Cardiac fibroblast (primary cell): Measurements from ENCODE around the gene CCDC171.
A peak's percentile ranks its signal among the peaks of the same experiment; 100 is the strongest.

Experiments used
- DNase-seq, 2 donors: peaks; one replicate each; pipeline versions ENCODE4 v3.0.0 to v3.0.0-alpha.2; 2010; ENCODE audit warnings: low read depth in 2 of 2
- H3K4me3 ChIP-seq, 2 donors: replicated peaks in 1 of 2; 1 replicate in 1 of 2; 2 replicates in 1 of 2; pipeline ENCODE4 v1.5.1; 2011; ENCODE audit warnings: low read depth in 2 of 2, low read length in 2 of 2, mild to moderate bottlenecking in 2 of 2, moderate library complexity in 1 of 2
- TF ChIP-seq, protein P1 (sequence below): IDR thresholded peaks from one replicate; pipeline ENCODE4 v1.5.1; 2011; ENCODE audit warnings: low read depth, mild to moderate bottlenecking, low read length, inconsistent platforms

CCDC171 gene

DNA sequence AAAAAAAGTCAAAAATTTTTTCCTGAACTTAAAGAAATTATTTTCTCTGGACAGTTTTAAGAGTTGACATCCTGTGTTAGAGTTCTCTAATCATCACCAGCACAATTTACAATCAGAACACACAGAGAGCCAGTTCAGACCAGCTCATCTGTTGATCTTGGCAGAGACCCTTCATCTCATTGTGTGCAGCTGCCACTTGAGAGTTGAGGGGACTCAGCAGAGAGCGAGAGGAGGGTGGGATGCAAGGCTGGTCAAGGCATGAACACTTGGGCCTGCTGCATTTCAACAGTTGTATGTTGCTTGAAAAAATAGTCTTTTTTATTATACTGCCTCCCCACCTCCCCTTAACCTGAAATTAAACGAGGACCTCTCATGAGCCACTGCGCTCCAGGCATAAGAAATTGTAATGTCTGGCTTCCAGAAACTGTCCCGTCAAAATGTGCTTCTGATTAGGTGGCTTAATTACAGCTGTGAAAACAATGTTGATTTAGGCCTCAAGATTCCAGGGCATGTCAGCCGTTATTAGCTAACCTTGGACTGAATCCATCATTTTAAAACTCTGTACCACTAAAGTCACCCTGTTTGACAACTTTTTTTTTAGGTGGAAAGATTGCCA lies 383.6 kb downstream of the CCDC171 start:
- TF ChIP-seq, protein P1, sequence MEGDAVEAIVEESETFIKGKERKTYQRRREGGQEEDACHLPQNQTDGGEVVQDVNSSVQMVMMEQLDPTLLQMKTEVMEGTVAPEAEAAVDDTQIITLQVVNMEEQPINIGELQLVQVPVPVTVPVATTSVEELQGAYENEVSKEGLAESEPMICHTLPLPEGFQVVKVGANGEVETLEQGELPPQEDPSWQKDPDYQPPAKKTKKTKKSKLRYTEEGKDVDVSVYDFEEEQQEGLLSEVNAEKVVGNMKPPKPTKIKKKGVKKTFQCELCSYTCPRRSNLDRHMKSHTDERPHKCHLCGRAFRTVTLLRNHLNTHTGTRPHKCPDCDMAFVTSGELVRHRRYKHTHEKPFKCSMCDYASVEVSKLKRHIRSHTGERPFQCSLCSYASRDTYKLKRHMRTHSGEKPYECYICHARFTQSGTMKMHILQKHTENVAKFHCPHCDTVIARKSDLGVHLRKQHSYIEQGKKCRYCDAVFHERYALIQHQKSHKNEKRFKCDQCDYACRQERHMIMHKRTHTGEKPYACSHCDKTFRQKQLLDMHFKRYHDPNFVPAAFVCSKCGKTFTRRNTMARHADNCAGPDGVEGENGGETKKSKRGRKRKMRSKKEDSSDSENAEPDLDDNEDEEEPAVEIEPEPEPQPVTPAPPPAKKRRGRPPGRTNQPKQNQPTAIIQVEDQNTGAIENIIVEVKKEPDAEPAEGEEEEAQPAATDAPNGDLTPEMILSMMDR = no peak
- peak; percentile 46 to 68 for DNase-seq
- H3K4me3 ChIP-seq = no peak overlapping the region

DNA sequence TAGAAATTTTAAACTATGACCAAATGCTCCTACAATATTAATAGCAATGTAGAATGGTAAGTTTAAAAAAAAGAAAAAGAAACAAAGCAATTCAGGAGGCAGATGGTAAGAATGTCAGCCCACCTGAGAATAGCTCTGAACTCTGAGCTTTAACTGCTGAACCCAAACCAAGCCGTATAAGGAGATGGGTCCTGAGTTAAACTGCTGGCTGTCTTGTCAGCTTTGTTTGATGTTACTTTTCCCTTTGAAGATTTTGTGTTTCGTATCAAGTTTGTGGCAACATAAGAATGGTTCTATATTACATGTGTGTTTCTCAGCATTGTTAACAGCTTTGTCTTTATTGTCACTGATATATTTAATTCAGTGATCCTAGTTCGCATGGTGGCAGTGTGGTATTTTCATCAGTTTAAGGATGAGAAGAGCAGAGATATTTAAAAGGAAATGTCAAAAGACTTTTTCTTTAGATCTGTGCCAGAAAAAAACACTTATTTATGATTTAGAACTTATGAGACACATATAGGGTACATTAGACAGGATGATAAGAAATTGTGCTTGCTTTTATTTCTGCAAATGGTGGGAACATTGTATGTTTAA lies 390.1 kb downstream of the CCDC171 start:
- TF ChIP-seq, protein P1 = no peak
- DNase-seq = peak in 1 of 2 donors; percentile 19
- no peak overlapping the region for H3K4me3 ChIP-seq

DNA sequence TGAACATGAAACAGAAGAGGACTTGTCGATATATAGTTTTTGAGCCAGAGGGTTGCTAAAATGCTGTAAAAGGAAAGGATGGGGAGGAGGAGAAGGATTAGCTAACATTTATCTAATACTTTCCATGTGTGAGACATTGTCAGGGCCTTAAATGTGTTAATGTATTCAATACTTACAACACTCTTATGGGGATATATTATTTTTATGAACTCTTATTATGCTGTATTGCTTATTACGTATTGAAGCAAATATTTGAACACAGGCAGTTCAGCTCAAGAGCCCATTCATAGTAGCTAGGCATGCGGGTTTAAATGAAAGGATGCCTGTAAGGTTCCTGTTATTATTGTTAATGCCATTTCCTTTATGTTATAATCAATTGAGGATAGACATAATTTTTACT lies 391.5 kb downstream of the CCDC171 start:
- H3K4me3 ChIP-seq = no peak overlapping the region
- no peak for DNase-seq
- TF ChIP-seq, protein P1 = no peak

DNA sequence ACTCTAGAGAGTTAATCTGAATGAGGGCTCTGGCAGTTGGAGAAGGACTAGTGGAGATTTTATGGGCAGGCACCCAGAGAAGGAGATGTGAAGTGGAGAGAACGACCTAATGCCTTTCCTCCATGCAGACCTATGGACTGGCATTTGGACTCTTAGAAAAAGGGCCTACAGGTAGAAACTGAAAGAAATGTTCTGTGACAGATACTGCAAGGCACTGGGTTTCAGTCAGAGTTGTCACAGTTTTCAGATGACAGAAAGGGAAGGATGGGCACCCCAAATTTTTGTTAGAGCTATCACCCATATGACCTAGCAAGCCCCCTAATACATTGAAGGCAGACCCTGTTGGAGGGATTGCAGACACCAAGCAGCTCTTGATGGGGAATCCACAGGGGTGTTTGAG lies 406.8 kb downstream of the CCDC171 start:
- no peak for DNase-seq
- TF ChIP-seq, protein P1 = no peak
- H3K4me3 ChIP-seq = no peak overlapping the region

DNA sequence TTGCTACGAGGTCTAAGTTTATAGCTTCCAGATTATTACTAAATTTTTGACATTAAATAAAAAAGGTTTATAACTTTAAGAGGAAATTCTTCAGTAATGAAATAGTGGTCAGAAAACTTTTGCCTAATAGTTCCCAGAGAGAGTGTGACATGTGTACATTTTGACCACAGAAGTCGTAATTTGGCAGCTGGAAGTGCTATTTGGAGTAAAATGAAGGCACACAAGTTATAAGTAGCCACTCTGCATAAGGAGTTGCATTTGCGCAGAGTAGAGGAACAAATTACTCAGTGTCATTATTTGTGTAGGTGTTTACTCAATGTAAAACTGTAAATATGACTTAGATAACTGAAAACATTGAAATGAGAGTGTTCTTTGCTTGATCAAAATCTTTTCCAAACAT lies 408.4 kb downstream of the CCDC171 start:
- peak; percentile 9 to 17 for DNase-seq
- TF ChIP-seq, protein P1 = no peak
- no peak overlapping the region for H3K4me3 ChIP-seq

DNA sequence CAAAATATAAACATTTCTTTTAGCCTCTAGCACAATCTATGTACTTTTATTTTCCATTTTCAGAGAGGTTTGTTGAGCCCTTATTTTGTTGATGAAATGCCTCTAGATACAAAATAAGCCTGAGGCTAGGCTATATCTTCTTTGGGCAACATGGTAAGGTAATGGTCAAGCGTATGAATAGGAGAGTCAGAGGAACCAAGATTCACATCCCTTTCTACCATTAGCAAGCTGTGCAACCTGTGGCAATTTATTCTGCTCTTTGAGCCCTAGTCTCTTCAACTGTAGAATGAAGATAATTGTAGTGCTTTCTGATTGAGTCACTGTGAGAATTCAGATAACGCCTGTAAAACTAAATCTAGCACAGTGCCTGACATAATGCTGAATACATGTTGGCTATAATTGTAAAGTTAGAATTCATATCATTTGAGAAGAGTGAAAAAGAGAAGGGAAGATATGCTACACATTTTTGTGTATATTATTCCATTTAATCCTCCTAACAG lies 412.5 kb downstream of the CCDC171 start:
- DNase-seq = no peak
- TF ChIP-seq, protein P1 = no peak
- H3K4me3 ChIP-seq = no peak overlapping the region
